ENCODE results near the gene C1orf105. TPM values are rescaled to one million over a fixed set of nuclear protein-coding genes. Genes with fewer than 3 reads are reported as not detected.

C1orf105 gene
- total and polyA plus RNA-seq, 4 donors = 0.16 TPM; not detected in 3

GRCh38 chr1:172453607-172454006 lies 33.1 kb downstream of the C1orf105 start:
- H3K4me1 ChIP-seq (ENCODE audit: control insufficient read depth in 4 of 4, insufficient read depth in 4 of 4, low read length in 3 of 4) = peaks cover 2 to 10% (median 5%) of the 10 kb centered on the region in 4 donors
- no peak overlapping the region for H3K27ac ChIP-seq (ENCODE audit: low read depth in 1 of 2, low read length in 2 of 2)
- DNase-seq (ENCODE audit: low spot score) = no peak
- H3K36me3 ChIP-seq (ENCODE audit: control insufficient read depth in 4 of 4, insufficient read depth in 3 of 4, low read depth in 1 of 4, low read length in 3 of 4) = no peaks in the 10 kb centered on the region
- H3K9me3 ChIP-seq (ENCODE audit: control insufficient read depth in 4 of 4, low read length in 3 of 4) = no peaks in the 10 kb centered on the region
- 73% methylated on average over 1 of the region's 1 CpG for WGBS
- H3K4me3 ChIP-seq (ENCODE audit: low read depth in 1 of 3, low read length in 3 of 3) = no peak overlapping the region
- H3K27me3 ChIP-seq (ENCODE audit: control insufficient read depth in 4 of 4, insufficient read depth in 4 of 4, low read length in 3 of 4) = no peaks in the 10 kb centered on the region
- TF ChIP-seq SP1 (IDR thresholded peaks at IDR 0.05) (no peak), RXRA (IDR thresholded peaks at IDR 0.05) (no peak), FOXA2 (IDR thresholded peaks at IDR 0.05) (no peak), REST (IDR thresholded peaks at IDR 0.05) (no peak), ATF3 (IDR thresholded peaks at IDR 0.05) (no peak), GABPA (IDR thresholded peaks at IDR 0.05 in 1 of 2, conservative IDR thresholded peaks at IDR 0.05 in 1 of 2) (no peak), FOXA1 (IDR thresholded peaks at IDR 0.05) (no peak), NR2F2 (IDR thresholded peaks at IDR 0.05) (no peak), CTCF (IDR thresholded peaks at IDR 0.05; ENCODE audit: low read depth, low read length, missing input control) (no peak), RAD21 (IDR thresholded peaks at IDR 0.05) (no peak), EGR1 (IDR thresholded peaks at IDR 0.05; ENCODE audit: low read depth in 2 of 2) (no peak), ZBTB33 (IDR thresholded peaks at IDR 0.05) (no peak), YY1 (IDR thresholded peaks at IDR 0.05) (no peak), JUND (IDR thresholded peaks at IDR 0.05) (no peak), HNF4A (conservative IDR thresholded peaks at IDR 0.05) (no peak), HNF4G (IDR thresholded peaks at IDR 0.05) (no peak), TAF1 (conservative IDR thresholded peaks at IDR 0.05) (no peak), MAX (IDR thresholded peaks at IDR 0.05) (no peak)
- H3K9ac ChIP-seq (ENCODE audit: low read depth in 1 of 2, low read length in 2 of 2) = no peak overlapping the region
